ENCODE results near the gene NEK7.

- TF ChIP-seq CTCF (IDR thresholded peaks at IDR 0.05; ENCODE audit: control extremely low read depth in 1 of 3, insufficient read depth in 1 of 3, low read depth in 1 of 3, low read length in 3 of 3) (no peak), CTBP2 (IDR thresholded peaks at IDR 0.05; ENCODE audit: borderline replicate concordance, insufficient read depth, insufficient read length, low read length) (no peak), ATF2 (IDR thresholded peaks at IDR 0.05; ENCODE audit: low read length) (no peak), EZH2 (IDR thresholded peaks at IDR 0.05; ENCODE audit: low read depth, low read length, severe bottlenecking) (no peak)
Observed at GRCh38 chr1:198340139-198340538, 183.3 kb downstream of the NEK7 start.

Measured in H1 (cell line).